Mesothelial cell of epicardium (in vitro differentiated cells): ENCODE measurements around the gene GPR3. TPM values are rescaled to one million over a fixed set of nuclear protein-coding genes. Genes with fewer than 3 reads are reported as not detected.
"Not testable (repeated sequence)": the region's sequence is repeated elsewhere in the genome, so short reads cannot be mapped to it uniquely, and the experiment has no call there.

ENCODE experiments used
- DNase-seq, 2 experiments: peaks; one replicate each; pipeline ENCODE4 v3.0.0; 2021; ENCODE audit warnings: low spot score in 2 of 2; ENCODE audit not compliant: unreplicated experiment in 2 of 2
- H3K27ac Mint-ChIP-seq: 2 replicates; pipeline ENCODE4 v1.8.0; 2021; ENCODE audit warnings: mixed read lengths
- H3K27me3 Mint-ChIP-seq: 2 replicates; pipeline ENCODE4 v1.8.0; 2021; ENCODE audit warnings: low read depth, mixed read lengths
- H3K36me3 Mint-ChIP-seq: 2 replicates; pipeline ENCODE4 v1.8.0; 2021; ENCODE audit warnings: mixed read lengths
- H3K4me1 Mint-ChIP-seq: 2 replicates; pipeline ENCODE4 v1.8.0; 2021; ENCODE audit warnings: mixed read lengths
- H3K4me3 Mint-ChIP-seq: 2 replicates; pipeline ENCODE4 v1.8.0; 2021; ENCODE audit warnings: mild to moderate bottlenecking, moderate library complexity, mixed read lengths
- H3K9me3 Mint-ChIP-seq: 2 replicates; pipeline ENCODE4 v1.8.0; 2021; ENCODE audit warnings: mixed read lengths
- total RNA-seq: library from RNA; stranded (reverse); gene quantifications from 3 replicates; pipeline ENCODE4 v1.2.1, GENCODE V29; 2021
- TF ChIP-seq, protein P1 (sequence below): fragments of 200-600 bp; sonication (generic); IDR thresholded peaks from one replicate; pipeline ENCODE4 v1.5.0; 2021; ENCODE audit warnings: antibody characterized with exemption; ENCODE audit not compliant: unreplicated experiment

GPR3 gene
- total RNA-seq, 1 donor from 2014 or later: 1.7 TPM

DNA sequence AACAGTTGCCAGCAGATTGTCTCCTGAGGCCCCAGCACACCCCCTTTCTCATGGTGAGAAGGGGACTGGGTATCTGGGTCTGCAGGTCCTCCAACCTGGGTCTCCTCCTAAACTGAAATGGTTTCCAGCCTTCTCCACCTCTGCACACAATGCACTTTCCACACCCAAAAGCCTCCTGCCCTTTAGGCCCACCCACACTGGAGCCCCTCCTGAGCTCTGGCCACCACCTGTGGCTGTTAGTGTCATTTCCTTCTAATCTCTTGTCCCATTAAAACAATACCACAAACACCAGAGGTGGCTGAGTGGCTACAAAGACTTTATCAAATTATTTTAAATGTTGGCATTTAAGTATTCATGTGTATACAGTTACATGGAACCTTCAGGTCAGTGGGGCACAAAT, 11.5 kb downstream of the GPR3 start:
- peaks cover 15% of the 10 kb centered on the region for H3K36me3 Mint-ChIP-seq
- H3K9me3 Mint-ChIP-seq: no peaks in the 10 kb centered on the region
- peak overlapping the region; percentile 58 for H3K27ac Mint-ChIP-seq
- no peak overlapping the region for H3K4me3 Mint-ChIP-seq
- H3K4me1 Mint-ChIP-seq: peaks cover 19% of the 10 kb centered on the region
- no peaks in the 10 kb centered on the region for H3K27me3 Mint-ChIP-seq
- TF ChIP-seq, protein P1, sequence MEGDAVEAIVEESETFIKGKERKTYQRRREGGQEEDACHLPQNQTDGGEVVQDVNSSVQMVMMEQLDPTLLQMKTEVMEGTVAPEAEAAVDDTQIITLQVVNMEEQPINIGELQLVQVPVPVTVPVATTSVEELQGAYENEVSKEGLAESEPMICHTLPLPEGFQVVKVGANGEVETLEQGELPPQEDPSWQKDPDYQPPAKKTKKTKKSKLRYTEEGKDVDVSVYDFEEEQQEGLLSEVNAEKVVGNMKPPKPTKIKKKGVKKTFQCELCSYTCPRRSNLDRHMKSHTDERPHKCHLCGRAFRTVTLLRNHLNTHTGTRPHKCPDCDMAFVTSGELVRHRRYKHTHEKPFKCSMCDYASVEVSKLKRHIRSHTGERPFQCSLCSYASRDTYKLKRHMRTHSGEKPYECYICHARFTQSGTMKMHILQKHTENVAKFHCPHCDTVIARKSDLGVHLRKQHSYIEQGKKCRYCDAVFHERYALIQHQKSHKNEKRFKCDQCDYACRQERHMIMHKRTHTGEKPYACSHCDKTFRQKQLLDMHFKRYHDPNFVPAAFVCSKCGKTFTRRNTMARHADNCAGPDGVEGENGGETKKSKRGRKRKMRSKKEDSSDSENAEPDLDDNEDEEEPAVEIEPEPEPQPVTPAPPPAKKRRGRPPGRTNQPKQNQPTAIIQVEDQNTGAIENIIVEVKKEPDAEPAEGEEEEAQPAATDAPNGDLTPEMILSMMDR: no peak
- no peak for DNase-seq

DNA sequence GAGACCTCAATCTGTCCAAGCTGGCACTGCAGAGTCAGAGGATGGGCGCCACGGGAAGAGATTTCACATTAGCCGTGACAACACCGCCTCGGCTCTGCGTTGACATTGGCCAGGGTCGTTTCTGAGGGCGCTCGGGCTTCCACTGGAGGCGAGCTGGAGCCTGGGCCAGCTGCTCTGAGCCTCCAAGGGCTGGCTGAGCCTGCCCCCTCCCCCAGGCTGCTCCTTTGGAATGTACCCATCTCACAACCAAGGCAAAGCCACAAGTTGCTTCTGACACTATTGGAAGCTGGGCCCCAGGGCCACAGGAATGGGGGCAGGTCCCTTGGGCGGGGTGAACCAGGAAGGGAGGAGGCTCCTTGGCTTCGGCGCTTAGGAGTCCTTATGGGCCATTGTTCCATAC, 12.7 kb downstream of the GPR3 start:
- no peak overlapping the region for H3K27ac Mint-ChIP-seq
- no peak overlapping the region for H3K4me3 Mint-ChIP-seq
- no peaks in the 10 kb centered on the region for H3K9me3 Mint-ChIP-seq
- DNase-seq: no peak
- H3K4me1 Mint-ChIP-seq: peaks cover 19% of the 10 kb centered on the region
- H3K27me3 Mint-ChIP-seq: no peaks in the 10 kb centered on the region
- TF ChIP-seq, protein P1: no peak
- H3K36me3 Mint-ChIP-seq: peaks cover 15% of the 10 kb centered on the region

DNA sequence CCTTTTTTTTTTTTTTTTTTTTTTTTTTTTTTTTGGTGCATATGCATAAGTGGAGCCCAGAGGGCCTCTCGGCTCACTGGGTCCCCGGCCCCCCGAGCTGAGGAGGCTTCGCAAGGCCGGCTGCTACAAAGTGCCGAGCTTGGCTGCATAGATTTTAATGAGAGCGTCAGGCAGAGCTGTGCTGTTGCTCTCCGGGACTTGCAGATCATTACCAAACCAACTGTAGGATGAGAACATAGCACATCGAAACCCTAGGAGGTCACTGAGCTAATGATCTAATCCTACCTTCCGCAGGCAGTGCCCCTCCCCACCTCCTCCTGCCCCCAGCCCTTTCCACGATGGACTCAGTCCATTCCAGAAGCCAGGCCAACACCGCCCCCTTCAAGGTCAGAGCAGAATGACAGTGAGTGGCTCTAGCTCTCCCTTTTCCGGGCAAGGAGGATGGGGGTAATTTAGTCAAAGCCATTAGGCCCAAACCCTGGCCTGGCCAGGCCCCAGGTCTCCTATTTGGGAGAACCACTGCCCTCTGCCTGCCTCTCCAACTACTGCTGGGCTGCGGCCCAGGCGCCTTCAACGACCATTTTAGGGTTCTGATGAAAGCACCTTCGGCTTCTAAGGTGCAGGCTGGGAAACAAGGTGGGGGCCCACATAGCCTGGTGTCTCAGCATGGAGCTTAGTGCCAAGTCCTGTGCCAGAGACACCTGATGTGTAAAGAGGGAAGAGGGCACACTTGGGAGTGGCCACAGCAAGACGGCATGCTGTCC, 13.4 kb downstream of the GPR3 start:
- not testable (repeated sequence) for H3K27me3 Mint-ChIP-seq, H3K9me3 Mint-ChIP-seq, H3K27ac Mint-ChIP-seq, H3K4me3 Mint-ChIP-seq, DNase-seq
- H3K36me3 Mint-ChIP-seq: peaks cover 15% of the 10 kb centered on the region
- peaks cover 19% of the 10 kb centered on the region for H3K4me1 Mint-ChIP-seq

DNA sequence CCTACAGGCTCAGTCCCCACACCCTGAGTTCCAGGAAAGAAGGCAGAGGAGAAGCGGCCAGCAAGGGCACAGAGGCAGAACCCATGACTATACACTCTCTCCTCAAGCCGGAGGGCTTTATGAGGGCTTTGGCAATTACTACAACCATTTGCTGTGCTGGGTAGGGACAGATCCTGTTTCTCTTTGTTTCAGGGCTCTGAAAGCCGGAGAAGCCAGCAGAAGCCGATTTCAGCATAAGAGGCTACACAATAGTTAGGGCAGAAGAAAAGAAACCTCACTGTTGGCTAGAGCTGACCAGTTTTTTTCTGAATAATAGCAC, 13.9 kb downstream of the GPR3 start:
- no peak overlapping the region for H3K4me3 Mint-ChIP-seq
- peaks cover 20% of the 10 kb centered on the region for H3K36me3 Mint-ChIP-seq
- H3K27ac Mint-ChIP-seq: no peak overlapping the region
- DNase-seq: no peak
- no peaks in the 10 kb centered on the region for H3K27me3 Mint-ChIP-seq
- H3K4me1 Mint-ChIP-seq: peaks cover 19% of the 10 kb centered on the region
- no peaks in the 10 kb centered on the region for H3K9me3 Mint-ChIP-seq
- TF ChIP-seq, protein P1: no peak

DNA sequence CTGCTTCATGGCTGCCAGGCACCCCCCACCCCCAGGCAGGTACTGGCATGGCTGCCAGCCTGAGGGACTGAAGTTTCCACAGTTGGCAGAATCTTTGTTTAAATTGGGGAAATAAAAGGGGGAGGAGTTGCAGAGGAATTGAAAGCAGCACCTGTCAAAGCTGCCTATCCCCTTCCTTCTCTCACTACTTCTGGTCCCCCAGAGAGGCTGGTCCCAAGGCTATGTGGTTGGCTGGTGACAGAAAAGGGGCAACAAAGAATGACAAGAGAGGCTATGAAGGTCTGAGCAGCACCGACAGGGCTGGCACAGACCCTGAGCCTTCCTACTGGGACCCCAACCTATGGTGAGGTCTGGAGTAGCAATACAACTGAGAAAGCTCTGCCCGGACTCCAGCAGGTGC, 14.4 kb downstream of the GPR3 start:
- H3K4me3 Mint-ChIP-seq, DNase-seq, H3K27me3 Mint-ChIP-seq, H3K27ac Mint-ChIP-seq, H3K9me3 Mint-ChIP-seq: not testable (repeated sequence)
- H3K36me3 Mint-ChIP-seq: peaks cover 20% of the 10 kb centered on the region
- peaks cover 19% of the 10 kb centered on the region for H3K4me1 Mint-ChIP-seq

DNA sequence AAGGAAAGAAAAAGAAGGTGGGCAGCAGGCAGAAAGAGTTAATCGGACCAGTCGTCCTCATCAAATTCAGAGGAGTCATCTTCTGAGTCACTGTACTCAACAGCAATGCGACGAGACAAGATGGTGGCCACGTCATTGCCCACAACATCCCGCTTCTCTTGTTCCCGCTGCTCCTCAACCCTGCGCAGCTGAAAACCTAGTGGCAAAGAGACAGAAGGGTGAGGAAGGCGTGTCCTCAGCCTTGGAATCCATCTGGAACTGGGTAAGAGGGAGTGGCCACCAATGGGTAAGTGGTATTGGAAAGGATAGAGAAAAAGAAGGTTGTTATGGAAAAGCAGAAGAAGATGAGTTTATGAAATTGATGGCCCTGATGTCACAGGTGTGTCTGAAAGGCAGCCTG, 15.7 kb downstream of the GPR3 start:
- Mint-ChIP-seq H3K4me3 (no peak overlapping the region), H3K4me1 (peaks cover 9% of the 10 kb centered on the region), H3K27me3 (no peaks in the 10 kb centered on the region), H3K36me3 (peaks cover 29% of the 10 kb centered on the region), H3K9me3 (no peaks in the 10 kb centered on the region), H3K27ac (no peak overlapping the region)
- TF ChIP-seq, protein P1: no peak
- no peak for DNase-seq

DNA sequence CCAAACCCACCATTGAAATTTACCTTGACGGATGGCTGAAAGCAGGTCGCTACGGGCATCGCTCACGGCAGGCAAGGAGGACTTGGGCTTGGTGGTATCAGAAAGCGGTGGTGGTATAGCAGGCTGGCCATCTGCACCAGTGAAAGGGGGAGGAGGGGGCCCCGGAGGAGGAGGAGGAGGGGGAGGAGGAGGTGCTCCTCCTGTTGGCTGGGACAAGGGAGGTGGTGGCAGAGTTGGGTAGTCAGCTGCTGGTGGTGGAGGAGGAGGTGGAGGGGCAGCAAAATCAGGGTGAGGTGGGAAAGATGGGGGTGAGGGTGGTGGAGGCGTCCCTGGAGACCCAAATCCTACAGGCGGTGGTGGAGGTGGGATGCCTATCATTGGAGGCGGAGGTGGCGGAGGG, 17.2 kb downstream of the GPR3 start:
- Mint-ChIP-seq H3K4me1 (no peaks in the 10 kb centered on the region), H3K27ac (no peak overlapping the region), H3K4me3 (no peak overlapping the region), H3K36me3 (peaks cover 39% of the 10 kb centered on the region), H3K9me3 (no peaks in the 10 kb centered on the region), H3K27me3 (no peaks in the 10 kb centered on the region)
- DNase-seq: no peak
- TF ChIP-seq, protein P1: no peak
